ENCODE measurements around the gene DPM2.

Gene DPM2

GRCh38 chr9:127897193-127897692 lies 40.4 kb downstream of the DPM2 start:
- peaks cover 4% of the 10 kb centered on the region for H3K79me2 ChIP-seq (ENCODE audit: control insufficient read depth, insufficient read depth, low read length, poor library complexity)
- peak overlapping the region; percentile 49 for H4K91ac ChIP-seq (ENCODE audit: low read depth, low read length)
- no peak overlapping the region for H3K9ac ChIP-seq (ENCODE audit: low read length)
- H2BK120ac ChIP-seq (ENCODE audit: insufficient read depth, low read length, poor library complexity), result no peak overlapping the region
- no CpG with 5 or more reads among the region's 19 CpGs for WGBS (ENCODE audit: extremely low coverage, insufficient coverage, insufficient read length)
- no peak overlapping the region for H3K14ac ChIP-seq (ENCODE audit: low read length)
- H3K79me1 ChIP-seq (ENCODE audit: low read length), result peaks cover 11% of the 10 kb centered on the region
- peak overlapping the region; percentile 11 for H4K8ac ChIP-seq (ENCODE audit: low read depth, low read length)
- peaks cover 7 to 22% of the 10 kb centered on the region in 2 experiments for H3K4me1 ChIP-seq (ENCODE audit: control insufficient read depth in 1 of 2, insufficient read depth in 2 of 2, low read length in 2 of 2)
- peaks cover 33 to 37% of the 10 kb centered on the region in 2 experiments for H3K36me3 ChIP-seq (ENCODE audit: control insufficient read depth in 1 of 2, insufficient read depth in 2 of 2, low read length in 2 of 2)
- no peak overlapping the region for H3K4me3 ChIP-seq (ENCODE audit: low read depth, low read length)
- H4K12ac ChIP-seq (ENCODE audit: low read depth, low read length), result peak overlapping the region; percentile 32
- peaks cover 23% of the 10 kb centered on the region for H3K9me3 ChIP-seq (ENCODE audit: insufficient read depth, low read depth, low read length)
- peak overlapping the region; percentile 6 for H3K27ac ChIP-seq (ENCODE audit: low read depth, low read length)
- peak in 1 of 2 donors; percentile 10 for DNase-seq
- no peaks in the 10 kb centered on the region for H3K27me3 ChIP-seq (ENCODE audit: insufficient read depth, low read length)
- H2AK5ac ChIP-seq (ENCODE audit: low read length), result no peak overlapping the region
- no peak overlapping the region for H2BK12ac ChIP-seq (ENCODE audit: low read length)
- no peak overlapping the region for H3K4ac ChIP-seq (ENCODE audit: low read depth, low read length)
- H3K23ac ChIP-seq (ENCODE audit: low read length), result no peak overlapping the region
- peak overlapping the region; percentile 32 for H3K4me2 ChIP-seq (ENCODE audit: low read length)
- peak overlapping the region; percentile 74 for H2AFZ ChIP-seq (ENCODE audit: insufficient read depth, low read length, poor library complexity)
- H2BK5ac ChIP-seq (ENCODE audit: low read depth, low read length, poor library complexity), result no peak overlapping the region
- H3K18ac ChIP-seq (ENCODE audit: low read length), result peak overlapping the region; percentile 58

- Histone ChIP-seq H4K12ac (ENCODE audit: low read depth, low read length) (no peak overlapping the region), H2BK12ac (ENCODE audit: low read length) (no peak overlapping the region), H3K36me3 (ENCODE audit: control insufficient read depth in 1 of 2, insufficient read depth in 2 of 2, low read length in 2 of 2) (peaks cover 33 to 37% of the 10 kb centered on the region in 2 experiments), H2AK5ac (ENCODE audit: low read length) (no peak overlapping the region), H3K9ac (ENCODE audit: low read length) (no peak overlapping the region), H3K4me3 (ENCODE audit: low read depth, low read length) (no peak overlapping the region), H3K4ac (ENCODE audit: low read depth, low read length) (no peak overlapping the region), H3K79me2 (ENCODE audit: control insufficient read depth, insufficient read depth, low read length, poor library complexity) (peaks cover 4% of the 10 kb centered on the region), H3K27ac (ENCODE audit: low read depth, low read length) (no peak overlapping the region), H3K79me1 (ENCODE audit: low read length) (peaks cover 11% of the 10 kb centered on the region), H4K8ac (ENCODE audit: low read depth, low read length) (no peak overlapping the region), H3K14ac (ENCODE audit: low read length) (no peak overlapping the region), H3K23ac (ENCODE audit: low read length) (no peak overlapping the region), H3K9me3 (ENCODE audit: insufficient read depth, low read depth, low read length) (peaks cover 23% of the 10 kb centered on the region), H2AFZ (ENCODE audit: insufficient read depth, low read length, poor library complexity) (no peak overlapping the region), H3K4me2 (ENCODE audit: low read length) (peak overlapping the region; percentile 32), H2BK5ac (ENCODE audit: low read depth, low read length, poor library complexity) (no peak overlapping the region), H3K27me3 (ENCODE audit: insufficient read depth, low read length) (no peaks in the 10 kb centered on the region), H4K91ac (ENCODE audit: low read depth, low read length) (no peak overlapping the region), H3K4me1 (ENCODE audit: control insufficient read depth in 1 of 2, insufficient read depth in 2 of 2, low read length in 2 of 2) (peaks cover 7 to 22% of the 10 kb centered on the region in 2 experiments), H2BK120ac (ENCODE audit: insufficient read depth, low read length, poor library complexity) (no peak overlapping the region), H3K18ac (ENCODE audit: low read length) (peak overlapping the region; percentile 58)
- DNase-seq, result peak in 1 of 2 donors; percentile 15
- no CpG with 5 or more reads among the region's 16 CpGs for WGBS (ENCODE audit: extremely low coverage, insufficient coverage, insufficient read length)
Observed at GRCh38 chr9:127896395-127897192, 41.1 kb downstream of the DPM2 start.

- Histone ChIP-seq H4K91ac (ENCODE audit: low read depth, low read length) (no peak overlapping the region), H3K79me2 (ENCODE audit: control insufficient read depth, insufficient read depth, low read length, poor library complexity) (peaks cover 4% of the 10 kb centered on the region), H2BK12ac (ENCODE audit: low read length) (no peak overlapping the region), H3K9ac (ENCODE audit: low read length) (peak overlapping the region; percentile 14), H2AFZ (ENCODE audit: insufficient read depth, low read length, poor library complexity) (no peak overlapping the region), H3K79me1 (ENCODE audit: low read length) (peaks cover 11% of the 10 kb centered on the region), H3K4ac (ENCODE audit: low read depth, low read length) (no peak overlapping the region), H3K27me3 (ENCODE audit: insufficient read depth, low read length) (no peaks in the 10 kb centered on the region), H3K27ac (ENCODE audit: low read depth, low read length) (no peak overlapping the region), H4K8ac (ENCODE audit: low read depth, low read length) (no peak overlapping the region), H3K18ac (ENCODE audit: low read length) (no peak overlapping the region), H3K4me3 (ENCODE audit: low read depth, low read length) (no peak overlapping the region), H2BK5ac (ENCODE audit: low read depth, low read length, poor library complexity) (no peak overlapping the region), H2AK5ac (ENCODE audit: low read length) (no peak overlapping the region), H3K36me3 (ENCODE audit: control insufficient read depth in 1 of 2, insufficient read depth in 2 of 2, low read length in 2 of 2) (peaks cover 34 to 37% of the 10 kb centered on the region in 2 experiments), H3K4me1 (ENCODE audit: control insufficient read depth in 1 of 2, insufficient read depth in 2 of 2, low read length in 2 of 2) (peaks cover 7 to 22% of the 10 kb centered on the region in 2 experiments), H2BK120ac (ENCODE audit: insufficient read depth, low read length, poor library complexity) (no peak overlapping the region), H3K4me2 (ENCODE audit: low read length) (no peak overlapping the region), H4K12ac (ENCODE audit: low read depth, low read length) (no peak overlapping the region), H3K23ac (ENCODE audit: low read length) (no peak overlapping the region), H3K9me3 (ENCODE audit: insufficient read depth, low read depth, low read length) (peaks cover 23% of the 10 kb centered on the region), H3K14ac (ENCODE audit: low read length) (no peak overlapping the region)
- DNase-seq, result no peak
- WGBS (ENCODE audit: extremely low coverage, insufficient coverage, insufficient read length), result no CpG with 5 or more reads among the region's 8 CpGs
Observed at GRCh38 chr9:127895811-127896210, 41.8 kb downstream of the DPM2 start.

- peaks cover 2% of the 10 kb centered on the region for H3K79me1 ChIP-seq (ENCODE audit: low read length)
- no peak overlapping the region for H3K14ac ChIP-seq (ENCODE audit: low read length)
- H3K4me2 ChIP-seq (ENCODE audit: low read length), result no peak overlapping the region
- H3K4ac ChIP-seq (ENCODE audit: low read depth, low read length), result no peak overlapping the region
- H3K9me3 ChIP-seq (ENCODE audit: insufficient read depth, low read depth, low read length), result peaks cover 23% of the 10 kb centered on the region
- H2AK5ac ChIP-seq (ENCODE audit: low read length), result no peak overlapping the region
- H3K23ac ChIP-seq (ENCODE audit: low read length), result no peak overlapping the region
- no peak overlapping the region for H2BK5ac ChIP-seq (ENCODE audit: low read depth, low read length, poor library complexity)
- H3K9ac ChIP-seq (ENCODE audit: low read length), result no peak overlapping the region
- no peak overlapping the region for H2BK120ac ChIP-seq (ENCODE audit: insufficient read depth, low read length, poor library complexity)
- no peak overlapping the region for H3K18ac ChIP-seq (ENCODE audit: low read length)
- H4K8ac ChIP-seq (ENCODE audit: low read depth, low read length), result no peak overlapping the region
- no peak overlapping the region for H4K12ac ChIP-seq (ENCODE audit: low read depth, low read length)
- H3K36me3 ChIP-seq (ENCODE audit: control insufficient read depth in 1 of 2, insufficient read depth in 2 of 2, low read length in 2 of 2), result peaks cover 44 to 45% of the 10 kb centered on the region in 2 experiments
- H4K91ac ChIP-seq (ENCODE audit: low read depth, low read length), result no peak overlapping the region
- H2BK12ac ChIP-seq (ENCODE audit: low read length), result no peak overlapping the region
- H2AFZ ChIP-seq (ENCODE audit: insufficient read depth, low read length, poor library complexity), result no peak overlapping the region
- no peaks in the 10 kb centered on the region for H3K27me3 ChIP-seq (ENCODE audit: insufficient read depth, low read length)
- no peak overlapping the region for H3K4me3 ChIP-seq (ENCODE audit: low read depth, low read length)
- H3K4me1 ChIP-seq (ENCODE audit: control insufficient read depth in 1 of 2, insufficient read depth in 2 of 2, low read length in 2 of 2), result peaks cover 7 to 12% of the 10 kb centered on the region in 2 experiments
- DNase-seq, result no peak
- H3K79me2 ChIP-seq (ENCODE audit: control insufficient read depth, insufficient read depth, low read length, poor library complexity), result no peaks in the 10 kb centered on the region
- no CpG with 5 or more reads among the region's 4 CpGs for WGBS (ENCODE audit: extremely low coverage, insufficient coverage, insufficient read length)
- no peak overlapping the region for H3K27ac ChIP-seq (ENCODE audit: low read depth, low read length)
Observed at GRCh38 chr9:127893392-127893791, 44.3 kb downstream of the DPM2 start.
